Stimulated activated CD4-positive, alpha-beta T cell treated with anti-CD3 and anti-CD28 coated beads, Interleukin-1b, Interleukin-23, amount 100 ng/mL, for 24 hours (primary cell): Measurements from ENCODE around the gene NRAP.

Experiments used
- DNase-seq, 4 experiments: peaks; one replicate each; pipeline ENCODE4 v3.0.0-alpha.2; 2020; ENCODE audit warnings: low read depth in 4 of 4, low spot score in 1 of 4

The NRAP gene

DNA sequence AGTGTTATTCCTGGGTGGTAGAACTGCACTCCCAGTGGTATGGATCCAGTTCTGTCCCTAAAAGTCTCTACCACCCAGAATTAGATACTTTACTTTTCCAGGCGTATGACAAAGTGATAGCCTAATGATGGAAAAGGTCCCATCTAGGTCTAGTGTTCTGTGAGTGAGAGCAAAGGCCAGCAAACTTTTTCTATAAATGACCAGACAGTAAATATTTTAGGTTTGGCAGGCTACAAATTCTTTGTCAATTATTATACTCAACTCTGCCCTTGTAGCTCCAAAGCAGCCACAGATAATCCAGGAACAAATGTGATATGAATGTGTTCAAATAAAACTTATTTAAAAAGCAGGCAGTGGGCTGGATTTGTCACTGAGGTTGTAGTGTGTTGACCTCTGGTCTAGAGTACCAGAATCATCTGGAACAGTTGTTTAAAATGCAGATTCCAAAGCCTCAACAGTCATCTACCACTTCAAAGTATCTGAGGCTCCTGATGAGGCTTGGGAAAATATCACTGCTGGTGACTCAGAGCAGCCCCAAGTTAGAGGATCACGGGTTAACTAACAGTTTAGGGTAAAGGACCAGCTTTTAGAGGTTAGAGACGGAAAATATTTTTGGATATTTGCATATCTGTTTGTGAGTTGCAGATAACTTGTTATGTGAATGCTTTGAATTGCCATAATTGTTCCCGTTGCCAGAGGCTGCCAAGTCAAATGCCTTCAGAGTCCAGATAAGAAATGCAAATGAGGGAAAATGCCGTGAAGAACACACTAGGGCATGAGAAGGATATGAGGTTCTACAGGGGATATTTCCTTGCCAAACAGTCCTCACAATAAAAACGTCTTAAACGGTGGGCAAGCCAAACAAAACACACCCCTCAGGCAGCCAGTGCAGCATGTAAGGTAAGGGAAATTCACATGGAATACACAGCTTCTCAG is 19.4 kb downstream of the NRAP start:
- no peak for DNase-seq

DNA sequence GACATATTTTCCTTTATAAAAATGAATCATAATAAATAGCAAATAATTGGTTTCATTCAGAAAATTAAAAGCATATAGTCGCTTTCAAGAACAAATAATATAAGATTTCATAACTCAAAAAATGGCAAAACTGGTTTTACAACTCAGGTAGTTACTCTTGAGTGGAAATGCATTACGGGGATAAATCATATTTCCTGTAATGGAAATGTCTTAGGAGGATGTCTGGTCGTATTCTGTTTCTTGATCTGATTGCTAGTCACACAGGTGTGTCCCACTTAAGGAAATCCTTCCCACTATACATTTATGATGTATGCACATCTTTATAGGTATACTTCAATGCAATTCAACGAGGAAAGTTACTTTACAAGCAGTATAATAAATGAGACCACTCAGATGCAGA is 20.7 kb downstream of the NRAP start:
- no peak for DNase-seq

DNA sequence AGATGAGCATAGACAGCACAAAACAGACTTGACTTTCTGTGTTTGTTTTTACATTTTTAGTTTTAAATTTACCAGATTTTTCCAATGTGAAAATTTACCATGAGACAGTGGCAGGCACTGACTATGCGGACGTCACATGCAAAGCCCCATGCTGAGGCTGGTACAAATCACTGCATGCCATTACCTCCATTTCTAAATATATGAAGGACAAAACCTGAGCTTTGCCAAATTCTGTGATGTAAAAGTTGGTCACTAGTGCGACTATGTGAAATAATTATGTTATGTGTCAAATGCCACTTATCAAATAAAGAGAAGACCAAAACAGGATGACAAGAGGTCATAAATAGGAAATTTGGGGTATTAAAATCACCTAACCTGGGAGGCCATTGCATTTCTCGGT is 22.1 kb downstream of the NRAP start:
- DNase-seq, result no peak

DNA sequence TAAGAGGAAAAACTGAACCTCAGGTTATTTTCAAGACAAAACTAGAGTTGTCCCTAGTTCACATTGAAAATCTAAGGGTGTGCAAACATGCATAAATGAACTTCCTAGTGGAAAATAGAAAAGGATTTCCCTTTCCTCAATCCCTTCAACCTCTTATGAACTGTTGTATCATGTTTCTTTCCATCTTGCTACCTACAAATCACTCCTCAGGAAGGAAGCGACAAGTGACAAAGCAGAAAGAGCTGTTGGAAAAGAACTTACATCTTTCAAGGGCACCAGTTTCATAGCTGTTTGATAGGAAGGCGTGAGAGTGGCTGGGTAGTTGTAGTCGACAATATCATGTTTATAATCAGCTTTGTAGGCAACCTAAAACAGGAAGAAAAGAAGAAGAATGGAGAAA is 23.9 kb downstream of the NRAP start:
- DNase-seq, result no peak

DNA sequence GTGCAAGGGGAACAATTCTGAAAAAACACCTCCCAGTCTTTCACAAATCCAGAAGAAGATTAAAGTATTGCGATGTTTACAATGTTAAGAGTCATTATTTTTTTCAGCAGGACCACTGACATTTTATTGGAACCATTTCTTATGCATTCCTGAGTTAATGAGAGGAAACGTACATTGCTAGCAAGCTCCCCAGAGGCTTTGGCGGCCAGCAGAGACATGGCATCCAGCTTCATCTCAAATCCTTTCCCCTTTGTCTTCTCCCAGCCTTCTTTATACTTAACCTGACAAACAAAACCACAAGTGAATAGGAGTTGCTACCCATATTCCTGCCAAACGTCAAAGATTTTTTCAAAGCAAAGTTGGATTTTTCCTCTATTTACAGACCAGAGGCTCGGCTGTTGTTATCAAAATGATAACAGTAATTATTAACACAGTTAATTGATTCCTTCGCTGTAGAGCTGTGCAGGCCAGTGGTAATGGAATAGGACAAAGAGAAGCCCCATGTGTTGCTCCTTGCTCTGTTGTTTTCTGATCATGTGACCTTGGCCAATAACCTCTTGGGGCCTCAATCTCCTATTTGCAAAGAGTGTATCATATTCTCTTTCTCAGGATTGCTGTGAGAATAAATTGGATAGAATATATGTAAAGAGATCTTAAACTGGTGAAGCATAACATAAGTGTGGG is 32.0 kb downstream of the NRAP start:
- DNase-seq, result no peak

DNA sequence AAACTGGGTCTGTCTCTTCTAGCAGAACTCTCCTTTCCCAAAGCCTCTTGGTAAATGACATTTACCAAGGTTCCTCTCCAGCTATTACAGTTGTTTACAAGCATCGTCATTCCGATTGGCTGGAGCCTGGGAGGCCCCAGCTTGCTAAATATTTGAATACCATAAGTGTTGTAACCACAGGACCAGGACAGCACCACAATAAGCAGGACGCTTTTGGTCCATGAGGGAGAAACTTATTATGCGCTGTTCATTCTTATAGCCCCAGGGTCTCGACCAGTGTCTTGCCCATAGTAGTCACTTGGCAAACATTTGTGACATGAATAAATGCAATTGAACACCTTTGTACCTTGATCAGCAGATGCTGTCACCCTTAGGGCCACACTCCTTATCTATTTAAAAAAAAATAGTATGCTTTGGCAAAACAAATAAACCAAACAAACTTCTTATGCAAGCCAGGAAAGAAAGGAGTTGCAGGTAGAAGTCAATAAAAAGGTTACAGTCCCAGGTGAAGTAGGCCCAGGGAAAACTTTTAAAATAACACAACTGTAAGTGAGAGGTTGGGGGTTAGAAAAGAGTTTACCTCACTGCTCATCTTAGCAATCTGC is 32.8 kb downstream of the NRAP start:
- no peak for DNase-seq

DNA sequence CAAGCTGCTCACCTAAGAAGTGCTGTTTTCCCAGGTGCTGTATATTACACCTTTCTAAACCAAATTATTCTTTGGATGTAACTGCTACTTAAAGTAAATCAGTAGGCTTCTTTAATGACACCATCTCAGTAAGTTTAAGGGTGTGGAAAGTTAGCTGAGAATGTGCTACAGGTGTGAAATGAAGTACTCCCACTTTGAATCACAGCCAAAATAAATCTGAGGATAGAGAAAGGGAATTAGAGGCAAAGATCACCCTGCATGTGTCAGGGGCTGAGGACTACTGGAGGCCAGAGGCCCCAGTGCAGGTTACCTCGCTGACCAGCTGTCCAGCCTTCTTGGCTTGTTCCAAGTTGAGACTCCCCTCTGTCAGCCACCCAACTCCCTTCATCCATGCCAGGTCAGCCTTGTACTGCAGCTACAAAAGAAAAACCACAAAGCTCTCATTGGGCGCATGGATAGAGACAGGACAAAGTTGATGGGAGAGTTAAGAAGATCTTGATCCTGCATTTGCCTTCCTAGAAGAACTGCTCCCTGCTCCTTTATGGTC is 35.2 kb downstream of the NRAP start:
- DNase-seq, result no peak

DNA sequence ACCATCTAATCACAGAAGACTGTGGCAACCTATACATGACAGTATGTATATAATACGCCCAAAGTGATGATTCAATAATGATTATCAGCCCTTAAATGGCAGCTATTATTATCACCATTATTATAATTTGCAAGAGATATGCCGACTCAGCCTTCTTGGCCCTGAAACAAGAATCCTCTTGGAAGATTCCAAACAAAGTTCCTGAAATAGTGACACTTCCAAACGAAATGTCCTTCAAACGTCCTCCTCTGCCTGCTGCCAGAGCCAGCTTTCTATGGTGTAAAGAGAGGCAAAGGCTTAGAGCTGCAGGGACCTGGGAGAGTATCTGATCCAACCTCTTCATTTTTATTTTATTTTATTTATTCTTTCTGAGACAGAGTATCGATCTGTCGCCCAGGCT is 36.0 kb downstream of the NRAP start:
- DNase-seq, result no peak

DNA sequence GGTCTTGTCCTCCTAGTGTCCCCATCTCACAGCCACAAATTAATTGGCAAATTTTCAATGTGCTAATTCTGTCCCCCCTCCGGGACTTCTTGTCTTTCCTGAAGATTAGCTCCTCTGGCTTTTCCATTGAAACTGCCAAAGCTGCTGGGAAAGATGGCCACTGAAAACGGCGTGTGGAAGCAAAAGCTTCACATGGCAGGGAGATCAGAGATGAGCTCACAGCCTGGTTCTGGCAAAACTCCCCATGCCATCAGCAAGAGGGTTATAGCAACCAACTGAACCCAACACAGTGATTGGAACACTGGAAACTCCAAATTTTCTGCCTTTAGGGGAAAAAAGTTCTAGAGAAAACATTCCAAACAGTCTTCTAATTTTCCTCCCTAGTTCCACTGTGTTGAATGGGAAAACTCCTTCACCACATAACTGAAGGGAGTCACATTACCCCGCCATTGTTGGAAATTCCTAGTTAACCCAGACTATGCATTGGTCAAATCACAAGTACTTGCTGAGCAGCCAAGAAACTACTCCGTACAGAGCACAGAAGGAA is 37.0 kb downstream of the NRAP start:
- DNase-seq, result no peak

DNA sequence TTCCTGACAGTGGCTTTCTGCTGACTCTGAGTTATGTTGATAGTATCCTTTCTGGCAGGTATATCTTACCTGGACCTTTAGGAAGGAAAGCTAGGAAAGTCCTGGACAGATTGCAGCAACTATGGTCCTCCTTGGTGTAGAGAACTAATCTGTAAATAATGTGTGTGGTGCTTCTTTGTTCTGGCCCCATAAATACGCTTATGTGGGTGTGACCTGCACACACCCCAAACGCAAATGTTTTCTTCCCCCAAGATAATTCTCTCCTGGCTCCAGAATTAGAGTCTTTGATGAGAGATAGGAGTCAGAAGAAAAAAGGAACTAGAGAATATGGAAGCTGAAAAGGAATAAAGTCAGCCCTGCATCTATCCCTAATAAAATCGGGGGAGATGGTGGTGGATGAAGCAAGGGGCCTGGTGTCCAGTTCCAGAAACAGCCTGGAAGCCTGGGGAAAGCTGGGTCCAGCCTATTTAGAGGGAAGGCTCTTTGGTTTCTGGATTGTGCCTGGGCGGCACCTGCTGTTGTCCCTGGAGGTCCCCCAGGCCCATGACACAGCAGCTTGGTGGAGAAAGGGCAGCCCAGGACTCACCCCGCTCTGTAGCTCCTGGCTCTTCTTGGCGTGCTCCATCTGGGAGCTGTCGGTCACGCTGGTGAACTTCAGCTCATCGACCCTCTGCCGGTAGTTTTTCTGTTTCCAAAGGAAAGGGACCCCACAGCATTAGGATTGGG is 38.2 kb downstream of the NRAP start:
- DNase-seq, result no peak

DNA sequence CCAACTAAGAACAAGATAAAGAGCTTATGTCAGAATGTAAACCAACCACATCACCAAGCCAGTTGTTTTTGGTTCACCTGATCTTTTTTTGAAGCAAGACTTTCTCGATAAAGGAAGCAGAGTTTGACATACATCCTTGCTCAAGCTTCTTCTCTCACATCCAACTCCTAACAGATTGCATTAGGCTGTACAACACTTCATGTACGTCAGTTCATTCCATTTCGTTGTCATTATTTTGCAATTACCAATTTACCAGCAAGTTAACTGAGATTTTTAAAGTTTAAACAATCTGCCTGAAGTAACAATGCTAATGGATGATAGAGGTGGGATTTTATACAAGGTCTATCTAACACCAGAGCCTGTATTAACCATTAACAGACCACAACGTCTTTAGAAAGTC is 41.0 kb downstream of the NRAP start:
- DNase-seq, result no peak

DNA sequence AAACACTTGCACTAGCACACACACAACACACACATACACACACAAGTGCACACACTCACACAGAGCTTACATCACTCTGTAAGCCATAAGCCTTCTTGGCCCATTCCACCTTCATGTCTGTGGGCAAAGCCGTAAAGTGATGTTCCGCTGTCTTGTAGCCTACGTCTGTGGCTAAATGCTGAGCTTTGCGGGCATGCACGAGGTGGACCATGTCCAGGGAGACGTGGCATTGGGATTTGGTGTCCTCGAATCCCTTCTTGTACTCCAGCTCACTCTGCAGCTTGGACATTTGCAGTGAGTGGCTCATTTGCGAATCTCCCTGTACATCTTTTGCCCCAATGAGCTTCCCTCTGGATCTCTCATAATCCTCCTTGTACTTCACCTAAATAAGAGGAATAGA is 42.0 kb downstream of the NRAP start:
- DNase-seq, result no peak

DNA sequence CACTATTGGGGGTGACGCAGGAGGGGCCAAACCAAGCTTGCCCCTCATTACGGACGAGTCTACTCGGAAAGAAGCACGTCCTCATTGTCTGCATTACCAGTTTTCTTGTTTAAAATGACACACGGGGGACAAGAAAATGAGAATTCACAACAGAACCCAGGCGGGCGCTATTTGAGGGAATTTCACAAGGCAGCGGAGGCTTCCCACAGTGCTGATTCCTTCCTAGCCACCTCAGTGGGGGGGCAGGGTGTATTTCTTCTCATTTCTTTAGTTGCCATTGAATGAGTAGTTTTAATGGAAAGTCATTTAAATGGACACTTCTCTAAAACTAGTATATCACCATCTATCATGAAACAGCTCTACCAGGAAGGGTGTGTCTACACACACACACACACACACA is 42.9 kb downstream of the NRAP start:
- DNase-seq, result no peak

DNA sequence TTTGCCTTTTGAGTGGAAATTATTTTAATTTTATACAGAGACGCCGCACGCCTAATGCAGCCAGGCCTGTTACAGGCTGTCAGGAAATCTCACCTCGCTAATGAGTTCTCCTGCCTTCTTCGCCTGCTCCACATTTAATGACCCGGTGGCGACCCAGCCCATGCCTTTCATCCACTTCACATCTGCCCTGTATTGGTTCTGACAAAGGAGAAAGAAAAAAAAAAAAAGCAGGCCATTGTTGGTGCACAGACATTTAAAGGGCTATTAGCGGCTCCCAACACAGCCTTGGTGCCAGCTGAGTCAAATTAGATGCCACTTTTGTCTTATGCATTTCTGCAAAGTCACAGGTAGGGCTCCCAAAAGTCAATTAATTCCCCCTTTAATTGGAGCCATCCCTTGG is 43.3 kb downstream of the NRAP start:
- DNase-seq, result no peak

DNA sequence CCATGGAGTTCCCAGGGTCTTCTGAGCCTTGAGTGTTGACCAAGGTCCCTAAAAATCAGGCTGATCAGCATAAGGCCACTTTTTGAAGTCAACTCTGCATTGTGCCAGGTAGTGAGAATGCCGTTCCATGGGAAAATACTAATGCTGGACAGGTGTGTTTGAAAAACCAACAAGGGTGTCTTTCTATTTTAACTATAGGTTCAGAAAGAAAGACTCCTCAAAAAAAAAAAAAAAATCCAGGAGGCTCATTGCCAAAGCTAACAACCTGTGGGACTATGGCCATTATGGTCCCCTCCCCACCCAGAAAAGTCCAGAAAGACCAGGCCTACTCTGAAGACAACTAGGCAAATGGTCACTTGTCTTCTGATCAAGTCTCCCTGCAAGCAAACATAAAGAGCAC is 44.4 kb downstream of the NRAP start:
- no peak for DNase-seq

DNA sequence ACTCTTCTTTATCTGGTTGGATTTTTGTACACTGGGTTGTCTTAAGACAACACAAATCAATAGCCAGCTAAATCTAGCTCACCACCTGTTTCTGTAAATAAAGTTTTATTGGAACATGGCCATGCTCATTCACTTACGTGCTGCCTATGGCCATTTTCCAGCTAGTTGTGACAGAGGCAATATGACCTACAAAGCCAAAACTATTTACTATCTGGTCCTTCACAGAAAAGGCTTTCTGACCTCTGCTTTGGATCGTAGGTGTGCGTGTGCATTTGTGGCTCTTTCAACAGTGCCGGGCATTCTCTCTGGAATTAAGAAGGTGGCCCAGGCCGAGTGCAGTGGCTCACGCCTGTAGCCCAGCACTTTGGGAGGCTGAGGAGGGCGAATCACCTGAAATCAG is 45.5 kb downstream of the NRAP start:
- no peak for DNase-seq

DNA sequence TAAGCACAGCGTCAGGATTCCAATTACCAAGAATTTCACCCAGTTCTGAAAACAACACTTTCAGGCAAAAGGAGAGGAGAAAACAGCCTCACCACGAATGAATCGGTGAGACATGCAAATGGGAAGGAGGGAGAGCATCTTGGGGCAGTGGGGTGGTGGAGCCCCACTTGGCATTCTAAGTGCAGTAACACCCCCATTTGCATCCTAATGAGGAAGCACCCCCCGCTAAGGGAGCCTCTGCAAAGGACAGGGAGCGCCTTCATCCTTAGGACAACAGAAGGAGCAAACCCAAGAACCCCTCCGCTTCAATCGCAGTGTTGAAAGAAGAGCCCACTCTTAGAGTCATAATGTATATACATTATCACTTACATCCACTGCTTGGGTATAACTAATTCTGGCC is 46.8 kb downstream of the NRAP start:
- no peak for DNase-seq

DNA sequence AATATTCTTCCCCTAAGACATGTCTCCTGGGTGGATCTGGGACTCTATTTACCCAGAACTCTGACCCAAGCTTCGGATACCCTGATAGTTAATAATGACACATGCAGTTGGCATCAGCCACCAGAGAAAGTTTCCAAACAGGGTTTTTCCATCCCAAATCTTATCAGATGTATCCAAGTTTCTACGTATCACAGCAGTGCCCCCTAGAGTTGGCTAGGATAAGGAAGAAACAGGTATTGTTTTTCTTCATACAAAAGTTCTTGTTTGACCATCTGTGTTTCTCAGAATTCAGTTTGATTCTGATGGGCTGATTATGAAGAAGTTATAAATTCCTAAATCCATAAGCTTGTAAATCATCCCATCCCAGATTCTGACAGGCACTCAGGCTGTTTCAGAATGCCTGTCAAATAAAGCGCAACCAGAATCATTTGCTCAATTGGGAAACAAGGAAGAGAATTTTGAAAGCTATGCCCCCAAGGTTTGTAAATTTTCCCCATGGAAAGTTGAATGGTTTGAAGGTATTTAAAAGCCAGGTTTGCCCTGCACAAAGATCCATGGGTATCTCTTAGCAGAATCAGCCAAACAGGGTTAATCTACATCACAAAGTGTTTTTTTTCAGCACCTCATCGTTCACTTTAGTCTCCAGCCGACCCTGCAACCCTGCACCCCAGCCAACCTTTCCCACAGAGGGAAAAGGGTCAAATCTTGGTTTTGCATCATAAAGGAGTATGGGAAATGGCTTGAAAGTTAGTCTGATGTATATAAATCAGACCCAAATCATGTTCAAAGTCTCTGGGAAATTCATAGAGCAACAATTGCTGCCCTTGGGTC is 47.4 kb downstream of the NRAP start:
- DNase-seq, result no peak

DNA sequence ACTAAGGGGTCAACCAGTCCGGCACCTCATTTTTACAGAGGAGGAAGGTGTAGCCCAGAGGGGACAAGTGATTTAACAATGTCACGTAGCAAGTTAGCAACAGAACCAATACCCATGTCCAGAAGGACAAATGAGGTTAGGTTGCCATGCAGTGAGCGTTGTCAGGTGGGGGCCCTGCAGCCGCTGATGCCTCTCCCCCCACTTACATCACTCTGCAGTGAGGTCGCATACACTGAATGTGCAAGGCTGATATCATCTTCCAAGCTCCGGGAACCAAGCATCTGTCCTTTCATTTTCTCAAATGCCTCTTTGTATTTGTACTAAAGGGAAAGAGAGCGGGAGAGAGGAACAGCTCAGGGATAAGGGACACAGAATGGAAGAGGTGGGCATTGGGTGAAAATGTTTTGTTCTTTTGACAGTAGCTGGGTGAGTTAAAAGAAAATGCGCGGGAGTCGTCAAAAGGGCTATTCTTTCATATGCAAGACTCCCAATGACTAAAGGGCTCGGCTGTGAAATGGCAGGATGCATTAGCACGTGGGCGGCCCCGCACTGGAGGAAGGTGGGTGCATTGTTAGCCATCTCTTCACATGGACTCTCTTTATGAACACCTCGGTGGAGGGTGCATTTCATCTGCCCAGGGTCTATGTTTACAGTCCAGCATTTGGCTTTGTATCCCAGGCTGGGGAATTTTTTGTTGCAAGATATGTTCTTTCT is 49.7 kb downstream of the NRAP start:
- no peak for DNase-seq

DNA sequence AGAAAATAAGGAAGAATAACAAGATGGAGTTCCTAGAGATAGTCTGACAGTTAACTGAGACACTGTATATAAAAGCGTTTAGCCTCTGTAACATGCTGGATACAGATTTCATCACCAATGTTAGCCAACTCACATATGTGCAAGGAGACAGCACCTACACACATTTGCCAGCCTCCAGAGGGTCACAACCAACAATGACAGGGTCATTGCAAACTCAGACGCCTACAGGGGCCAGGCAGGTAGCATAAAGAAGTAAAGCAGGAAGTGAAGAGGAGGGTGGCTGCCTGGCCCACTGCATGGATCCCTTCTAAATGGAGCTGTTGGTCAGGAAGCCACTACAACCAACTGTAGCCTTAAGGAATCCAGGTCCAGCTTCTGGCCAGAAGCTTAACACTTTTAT is 50.4 kb downstream of the NRAP start:
- DNase-seq, result no peak
